A549 (cell line): ENCODE measurements around the gene RNF13.

Source experiments
- EHF ChIP-seq: fragments of 250-450 bp; sonication (Bioruptor Pico); IDR thresholded peaks from 2 replicates; pipeline ENCODE4 v1.5.0; 2020; ENCODE audit warnings: mild to moderate bottlenecking
- POLR2A ChIP-seq: IDR thresholded peaks from 2 replicates; pipeline ENCODE4 v1.6.1; 2012; ENCODE audit warnings: mild to moderate bottlenecking, low read length
- SMC3 ChIP-seq: fragments of >200 bp; sonication (Bioruptor Twin); formaldehyde crosslinking; IDR thresholded peaks from 3 replicates; pipeline ENCODE4 v1.6.1; 2018; ENCODE audit warnings: inconsistent platforms
- TF ChIP-seq, protein P1 (sequence below): fragments of >200 bp; sonication (Bioruptor Twin); formaldehyde crosslinking; IDR thresholded peaks from 3 replicates; pipeline ENCODE4 v1.5.1; 2016
- TF ChIP-seq, protein P2 (sequence below): fragments of 150-350 bp; IDR thresholded peaks from 2 replicates; pipeline ENCODE4 v1.6.1; 2014; ENCODE audit warnings: low read depth, mild to moderate bottlenecking, low read length

DNA sequence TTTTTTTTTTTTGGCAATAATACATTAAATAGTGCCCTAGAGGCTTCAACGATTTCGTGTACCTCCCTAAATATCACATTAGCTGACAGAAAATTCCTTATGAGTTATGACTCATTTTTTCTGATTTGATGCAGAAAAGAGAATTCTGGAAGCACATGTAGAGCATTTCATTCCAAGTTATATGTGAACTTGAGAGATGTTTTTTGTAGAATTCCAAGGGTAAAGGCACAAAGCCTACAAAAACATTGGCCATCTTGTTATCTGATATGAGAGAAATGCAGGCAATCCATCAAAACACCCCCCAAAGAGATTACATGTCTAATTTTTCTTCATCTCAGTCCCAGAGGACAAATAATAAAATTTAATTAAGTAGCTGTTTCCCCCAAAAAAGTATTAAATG lies 164.4 kb downstream of the RNF13 start:
- TF ChIP-seq, protein P1, sequence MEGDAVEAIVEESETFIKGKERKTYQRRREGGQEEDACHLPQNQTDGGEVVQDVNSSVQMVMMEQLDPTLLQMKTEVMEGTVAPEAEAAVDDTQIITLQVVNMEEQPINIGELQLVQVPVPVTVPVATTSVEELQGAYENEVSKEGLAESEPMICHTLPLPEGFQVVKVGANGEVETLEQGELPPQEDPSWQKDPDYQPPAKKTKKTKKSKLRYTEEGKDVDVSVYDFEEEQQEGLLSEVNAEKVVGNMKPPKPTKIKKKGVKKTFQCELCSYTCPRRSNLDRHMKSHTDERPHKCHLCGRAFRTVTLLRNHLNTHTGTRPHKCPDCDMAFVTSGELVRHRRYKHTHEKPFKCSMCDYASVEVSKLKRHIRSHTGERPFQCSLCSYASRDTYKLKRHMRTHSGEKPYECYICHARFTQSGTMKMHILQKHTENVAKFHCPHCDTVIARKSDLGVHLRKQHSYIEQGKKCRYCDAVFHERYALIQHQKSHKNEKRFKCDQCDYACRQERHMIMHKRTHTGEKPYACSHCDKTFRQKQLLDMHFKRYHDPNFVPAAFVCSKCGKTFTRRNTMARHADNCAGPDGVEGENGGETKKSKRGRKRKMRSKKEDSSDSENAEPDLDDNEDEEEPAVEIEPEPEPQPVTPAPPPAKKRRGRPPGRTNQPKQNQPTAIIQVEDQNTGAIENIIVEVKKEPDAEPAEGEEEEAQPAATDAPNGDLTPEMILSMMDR, result no peak
- no peak for TF ChIP-seq SMC3
- TF ChIP-seq, protein P2, sequence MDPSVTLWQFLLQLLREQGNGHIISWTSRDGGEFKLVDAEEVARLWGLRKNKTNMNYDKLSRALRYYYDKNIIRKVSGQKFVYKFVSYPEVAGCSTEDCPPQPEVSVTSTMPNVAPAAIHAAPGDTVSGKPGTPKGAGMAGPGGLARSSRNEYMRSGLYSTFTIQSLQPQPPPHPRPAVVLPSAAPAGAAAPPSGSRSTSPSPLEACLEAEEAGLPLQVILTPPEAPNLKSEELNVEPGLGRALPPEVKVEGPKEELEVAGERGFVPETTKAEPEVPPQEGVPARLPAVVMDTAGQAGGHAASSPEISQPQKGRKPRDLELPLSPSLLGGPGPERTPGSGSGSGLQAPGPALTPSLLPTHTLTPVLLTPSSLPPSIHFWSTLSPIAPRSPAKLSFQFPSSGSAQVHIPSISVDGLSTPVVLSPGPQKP, result no peak
- TF ChIP-seq POLR2A, result no peak
- TF ChIP-seq EHF, result no peak
